NB4 (cell line): ENCODE data around the gene RPS6KA6.

Source experiments
- CTCF ChIP-seq: IDR thresholded peaks from one replicate; pipeline ENCODE4 v1.5.1; 2012; ENCODE audit warnings: low read depth, low read length
- MAX ChIP-seq: IDR thresholded peaks from 2 replicates; pipeline ENCODE4 v1.6.1; 2011; ENCODE audit warnings: low read depth, low read length
- POLR2A ChIP-seq: IDR thresholded peaks from 2 replicates; pipeline ENCODE4 v1.6.1; 2011; ENCODE audit warnings: mild to moderate bottlenecking; ENCODE audit not compliant: insufficient read length; ENCODE audit errors: extremely low read depth

GRCh38 chrX:84218726-84219125, 30.7 kb upstream of the RPS6KA6 start:
- no peak for TF ChIP-seq CTCF
- no peak for TF ChIP-seq POLR2A
- no peak for TF ChIP-seq MAX
